Right lobe of liver (tissue), 4 donors: ENCODE measurements around the gene TRIM45.

Source experiments
- POLR2A ChIP-seq: fragments of 450-650 bp; IDR thresholded peaks from one replicate; pipeline ENCODE4 v1.6.1; 2017; ENCODE audit warnings: antibody characterized with exemption, mild to moderate bottlenecking
- TF ChIP-seq, protein P1 (sequence below), 4 donors: fragments of 200-600 bp in 3 of 4; fragments of 450-650 bp in 1 of 4; IDR thresholded peaks; one replicate each; pipeline versions ENCODE4 v1.5.1 to v1.8.0; 2016 to 2022; ENCODE audit warnings: antibody characterized with exemption in 4 of 4, mild to moderate bottlenecking in 2 of 4
- donor health status: DM: no; HTN: no; CAD: no.
- donor health status: DM: no; HTN: no; CAD: no.
- donor health status: DM: no; HTN: yes; CAD: no.

DNA sequence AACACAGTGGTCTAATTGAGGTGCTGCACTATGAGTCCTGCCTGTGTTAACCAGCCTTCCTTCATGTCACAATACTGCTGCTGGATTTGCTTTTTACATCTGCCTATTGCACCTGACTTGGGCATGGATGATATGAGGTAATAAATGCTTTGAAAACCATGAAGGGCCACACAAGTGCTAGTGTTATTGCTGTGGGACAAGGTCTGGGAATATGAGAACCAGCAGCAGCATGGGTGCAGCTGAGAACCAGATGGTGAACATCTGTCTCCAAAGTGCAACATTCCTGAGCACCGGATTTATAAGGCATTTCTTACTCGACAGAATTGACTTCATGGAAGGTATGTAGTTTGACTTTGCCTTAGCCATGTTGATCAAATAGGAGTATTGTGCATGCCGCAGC lies 16.6 kb downstream of the TRIM45 start:
- TF ChIP-seq, protein P1, sequence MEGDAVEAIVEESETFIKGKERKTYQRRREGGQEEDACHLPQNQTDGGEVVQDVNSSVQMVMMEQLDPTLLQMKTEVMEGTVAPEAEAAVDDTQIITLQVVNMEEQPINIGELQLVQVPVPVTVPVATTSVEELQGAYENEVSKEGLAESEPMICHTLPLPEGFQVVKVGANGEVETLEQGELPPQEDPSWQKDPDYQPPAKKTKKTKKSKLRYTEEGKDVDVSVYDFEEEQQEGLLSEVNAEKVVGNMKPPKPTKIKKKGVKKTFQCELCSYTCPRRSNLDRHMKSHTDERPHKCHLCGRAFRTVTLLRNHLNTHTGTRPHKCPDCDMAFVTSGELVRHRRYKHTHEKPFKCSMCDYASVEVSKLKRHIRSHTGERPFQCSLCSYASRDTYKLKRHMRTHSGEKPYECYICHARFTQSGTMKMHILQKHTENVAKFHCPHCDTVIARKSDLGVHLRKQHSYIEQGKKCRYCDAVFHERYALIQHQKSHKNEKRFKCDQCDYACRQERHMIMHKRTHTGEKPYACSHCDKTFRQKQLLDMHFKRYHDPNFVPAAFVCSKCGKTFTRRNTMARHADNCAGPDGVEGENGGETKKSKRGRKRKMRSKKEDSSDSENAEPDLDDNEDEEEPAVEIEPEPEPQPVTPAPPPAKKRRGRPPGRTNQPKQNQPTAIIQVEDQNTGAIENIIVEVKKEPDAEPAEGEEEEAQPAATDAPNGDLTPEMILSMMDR (IDR thresholded peaks at IDR 0.05): no peak
- TF ChIP-seq POLR2A: no peak
